SK-N-SH (cell line): ENCODE data around the gene ZC3H18.

Experiments
- CHD2 ChIP-seq: fragments of 150-350 bp; IDR thresholded peaks from 2 replicates; pipeline ENCODE4 v1.6.1; 2018; ENCODE audit warnings: low read length; ENCODE audit not compliant: partially characterized antibody
- CTCF ChIP-seq: fragments of 200-600 bp; sonication (generic); IDR thresholded peaks from 2 replicates; pipeline ENCODE4 v1.6.1; 2017; ENCODE audit warnings: antibody characterized with exemption, mild to moderate bottlenecking, moderate library complexity
- IRF3 ChIP-seq: fragments of 150-350 bp; IDR thresholded peaks from 2 replicates; pipeline ENCODE4 v1.6.1; 2016; ENCODE audit warnings: mild to moderate bottlenecking, low read depth, low read length
- JUND ChIP-seq: IDR thresholded peaks from 2 replicates; pipeline ENCODE4 v1.4.0; 2012
- NFIC ChIP-seq: IDR thresholded peaks from 2 replicates; pipeline ENCODE4 v1.4.0; 2012; ENCODE audit warnings: borderline replicate concordance
- POLR2AphosphoS5 ChIP-seq: IDR thresholded peaks from 2 replicates; pipeline ENCODE4 v1.6.1; 2012; ENCODE audit warnings: low read depth, low read length
- YY1 ChIP-seq: IDR thresholded peaks from 2 replicates; pipeline ENCODE4 v1.4.0; 2012; ENCODE audit warnings: low read depth, mild to moderate bottlenecking
- ZBTB33 ChIP-seq: IDR thresholded peaks from 2 replicates; pipeline ENCODE4 v1.4.0; 2012; ENCODE audit warnings: low read depth, borderline replicate concordance

- TF ChIP-seq CHD2 = no peak
- TF ChIP-seq CTCF = no peak
- no peak for TF ChIP-seq POLR2AphosphoS5
- no peak for TF ChIP-seq ZBTB33
- no peak for TF ChIP-seq IRF3
- no peak for TF ChIP-seq NFIC
- TF ChIP-seq JUND = no peak
- TF ChIP-seq YY1 = no peak
Observed at GRCh38 chr16:88630941-88631340, 60.7 kb downstream of the ZC3H18 start.
